ENCODE results near the gene PFKFB3.

DNA sequence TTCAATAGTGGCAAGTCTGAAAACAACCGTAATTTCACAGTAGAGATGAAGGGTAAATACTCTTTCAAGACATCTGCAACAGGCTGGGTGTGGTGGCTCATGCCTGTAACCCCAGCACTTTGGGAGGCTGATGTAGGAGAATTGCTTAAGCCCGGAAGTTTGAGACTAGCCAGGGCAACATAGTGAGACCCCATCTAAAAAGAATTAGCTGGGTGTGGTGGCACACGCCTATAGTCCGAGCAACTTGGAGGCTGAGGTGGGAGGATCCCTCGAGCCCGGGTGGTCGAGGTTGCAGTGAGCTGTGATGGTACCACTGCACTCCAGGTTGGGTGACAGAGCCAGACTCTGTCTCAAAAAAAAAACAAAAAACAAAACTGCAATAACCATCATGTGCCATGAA, 71.8 kb downstream of the PFKFB3 start:
- TF ChIP-seq, protein P1, sequence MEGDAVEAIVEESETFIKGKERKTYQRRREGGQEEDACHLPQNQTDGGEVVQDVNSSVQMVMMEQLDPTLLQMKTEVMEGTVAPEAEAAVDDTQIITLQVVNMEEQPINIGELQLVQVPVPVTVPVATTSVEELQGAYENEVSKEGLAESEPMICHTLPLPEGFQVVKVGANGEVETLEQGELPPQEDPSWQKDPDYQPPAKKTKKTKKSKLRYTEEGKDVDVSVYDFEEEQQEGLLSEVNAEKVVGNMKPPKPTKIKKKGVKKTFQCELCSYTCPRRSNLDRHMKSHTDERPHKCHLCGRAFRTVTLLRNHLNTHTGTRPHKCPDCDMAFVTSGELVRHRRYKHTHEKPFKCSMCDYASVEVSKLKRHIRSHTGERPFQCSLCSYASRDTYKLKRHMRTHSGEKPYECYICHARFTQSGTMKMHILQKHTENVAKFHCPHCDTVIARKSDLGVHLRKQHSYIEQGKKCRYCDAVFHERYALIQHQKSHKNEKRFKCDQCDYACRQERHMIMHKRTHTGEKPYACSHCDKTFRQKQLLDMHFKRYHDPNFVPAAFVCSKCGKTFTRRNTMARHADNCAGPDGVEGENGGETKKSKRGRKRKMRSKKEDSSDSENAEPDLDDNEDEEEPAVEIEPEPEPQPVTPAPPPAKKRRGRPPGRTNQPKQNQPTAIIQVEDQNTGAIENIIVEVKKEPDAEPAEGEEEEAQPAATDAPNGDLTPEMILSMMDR (IDR thresholded peaks at IDR 0.05): no peak
- TF ChIP-seq EP300 (IDR thresholded peaks at IDR 0.05) (no peak), POLR2A (IDR thresholded peaks at IDR 0.05) (no peak)

Measured in gastroesophageal sphincter (tissue), 3 donors.